ENCODE results near the gene FZR1.

Gene FZR1

DNA sequence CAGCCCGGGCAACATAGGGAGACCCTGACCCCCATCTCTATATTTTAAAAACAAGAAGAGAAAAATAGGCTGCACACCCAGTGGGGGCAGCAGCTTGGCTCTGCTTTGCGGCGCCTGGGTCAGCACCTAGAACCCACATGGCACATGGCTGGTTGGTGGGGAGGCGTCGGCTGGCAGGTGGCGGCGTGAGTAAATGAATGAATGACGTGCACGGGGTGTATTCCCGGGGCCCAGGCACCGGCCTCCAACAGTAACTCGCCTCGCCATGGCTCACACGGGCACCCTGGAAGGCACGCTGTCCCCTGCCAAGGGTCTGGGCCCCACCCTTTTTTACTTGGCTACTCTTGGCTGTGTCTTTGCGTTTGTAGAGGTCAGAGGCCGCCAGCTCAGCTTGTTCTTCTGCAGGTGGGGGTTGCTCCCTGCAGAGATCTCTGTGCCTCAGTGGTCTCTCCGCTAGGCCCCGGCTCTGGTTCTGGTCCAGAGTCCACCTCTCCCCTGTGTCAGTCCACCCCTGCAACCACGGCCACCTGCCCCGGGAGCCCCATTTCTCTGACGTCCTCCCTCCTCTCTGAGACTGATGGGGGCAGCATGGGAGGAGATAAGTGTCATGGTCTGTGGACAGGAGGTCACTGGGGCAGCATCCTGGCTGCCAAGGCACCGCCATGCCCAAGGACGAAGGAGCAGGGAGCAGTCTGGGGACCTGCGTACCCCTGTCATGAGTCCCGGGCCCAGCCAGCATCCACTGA is 5.6 kb downstream of the FZR1 start:
- in situ Hi-C loops (cut with MboI; ENCODE audit: low sequenced_read_pairs) = no loop called here

DNA sequence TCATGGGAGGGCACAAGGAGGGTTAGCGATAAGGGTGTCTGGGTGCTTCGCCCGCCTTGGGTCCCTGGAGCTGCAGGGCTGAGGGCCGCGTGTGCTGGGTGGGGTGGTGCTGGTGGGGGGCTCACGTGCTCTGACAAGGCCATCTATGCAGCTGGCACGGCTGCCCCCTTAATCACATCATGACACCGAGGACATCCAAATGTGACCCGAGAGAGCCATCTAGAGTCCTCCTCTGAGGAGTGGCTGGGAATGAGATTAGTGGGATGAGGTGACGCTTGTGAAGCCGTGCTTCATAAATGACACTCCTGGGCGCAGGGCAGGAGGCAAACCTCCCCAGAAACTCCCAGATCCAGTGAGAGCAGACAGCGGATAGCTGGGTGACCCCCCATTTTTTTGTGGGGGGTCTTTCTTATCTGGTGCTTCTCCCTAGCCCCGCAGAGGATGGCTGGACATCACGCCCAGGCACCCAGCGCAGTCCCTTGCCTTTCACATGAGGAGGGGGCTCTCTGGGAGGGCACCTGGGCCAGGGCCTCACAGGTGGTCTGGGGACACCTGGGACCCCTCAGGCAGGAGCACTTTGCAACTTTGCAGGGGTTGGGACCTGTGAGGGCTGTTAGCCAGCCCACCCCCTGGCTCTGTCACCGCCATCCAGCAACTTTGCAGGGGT is 6.6 kb downstream of the FZR1 start:
- in situ Hi-C loops (cut with MboI; ENCODE audit: low sequenced_read_pairs) = no loop called here

DNA sequence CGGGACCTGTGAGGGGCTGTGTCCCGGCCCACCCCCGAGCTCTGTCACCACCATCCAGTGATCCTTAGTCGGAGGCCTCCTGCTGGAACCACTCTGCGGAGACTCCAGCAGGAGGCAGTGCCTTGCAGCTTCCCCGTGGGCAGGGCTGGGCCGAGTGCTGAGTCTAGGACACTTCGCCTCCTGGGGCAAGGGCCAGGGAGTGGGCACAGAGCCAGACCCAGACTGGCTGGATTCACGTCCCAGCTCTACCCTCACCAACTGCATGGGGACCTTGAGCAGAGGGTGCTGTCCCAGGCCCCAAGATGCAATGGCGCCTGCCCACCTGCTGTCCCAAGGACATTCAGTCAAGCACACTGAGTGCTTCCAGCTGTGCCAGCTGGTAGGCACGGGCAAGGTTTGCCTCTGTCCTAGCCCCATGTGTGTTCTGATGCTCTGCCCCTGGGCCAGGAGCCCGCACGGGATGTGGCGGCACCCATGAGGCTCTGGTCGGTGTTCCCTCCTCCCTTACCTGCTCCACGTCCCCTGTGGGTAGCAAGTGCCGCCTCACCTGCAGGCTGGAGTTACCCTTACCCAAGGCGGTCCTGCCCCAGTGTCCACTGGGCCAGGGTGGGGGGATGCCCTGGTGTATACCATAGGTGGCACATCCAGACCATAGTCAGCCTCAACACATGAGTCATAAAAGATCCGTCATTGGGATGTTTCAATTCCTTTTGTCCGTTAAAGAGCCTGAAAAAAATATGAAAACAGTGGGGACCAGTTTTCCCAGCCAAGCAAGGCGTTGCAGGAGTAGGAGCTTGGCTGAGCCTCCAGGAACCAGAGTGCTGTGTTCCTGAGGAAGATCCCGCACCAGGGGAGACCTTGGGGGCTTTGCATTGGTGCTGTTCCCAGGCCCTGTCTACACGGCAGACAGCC is 7.4 kb downstream of the FZR1 start:
- in situ Hi-C loops (cut with MboI; ENCODE audit: low sequenced_read_pairs) = no loop called here

DNA sequence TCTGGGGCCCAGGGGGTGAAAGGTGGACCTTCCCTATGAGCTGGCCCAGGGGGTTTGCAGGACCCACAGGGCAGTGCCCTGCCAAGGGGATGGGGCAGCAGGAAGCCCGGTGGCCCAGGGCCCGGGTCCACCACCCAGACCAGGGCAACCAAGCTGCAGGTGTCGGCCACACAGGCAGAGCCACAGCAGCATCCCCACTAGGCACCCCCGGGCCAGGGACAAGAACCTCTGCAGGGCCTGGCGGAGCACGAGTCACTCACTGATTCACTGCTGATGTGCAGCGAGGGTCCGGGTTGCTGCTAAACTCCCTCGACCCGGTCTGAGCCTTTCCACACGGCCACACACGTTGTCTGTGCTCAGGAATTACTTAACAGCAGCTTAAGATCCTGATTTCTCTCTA is 8.8 kb downstream of the FZR1 start:
- in situ Hi-C loops (cut with MboI; ENCODE audit: low sequenced_read_pairs) = no loop called here

DNA sequence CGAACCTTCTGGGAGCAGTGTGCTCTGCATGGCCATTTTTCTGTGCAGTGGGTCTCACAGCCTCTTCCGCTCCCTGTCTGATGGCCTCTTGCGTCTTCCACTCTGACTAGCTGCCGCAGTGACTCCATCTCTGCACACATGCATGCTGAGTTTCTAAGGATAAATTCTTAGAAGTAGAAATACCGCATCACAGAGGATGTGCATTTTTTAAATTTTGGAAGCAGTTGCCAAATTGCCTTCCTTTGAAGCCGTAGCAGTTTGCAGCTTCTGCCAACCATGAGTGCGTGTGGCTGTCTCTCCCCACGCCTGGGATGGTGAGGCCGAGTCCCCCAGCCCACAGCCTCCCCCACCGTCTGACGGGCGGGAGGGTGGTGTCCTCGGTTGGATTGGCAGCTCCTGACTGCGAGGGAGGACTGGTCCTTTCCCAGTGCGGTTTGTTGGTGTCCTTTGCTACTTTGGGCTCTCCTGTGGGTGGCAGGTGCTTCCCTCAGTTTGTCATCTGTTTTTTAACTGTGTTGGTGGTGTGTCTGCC is 9.8 kb downstream of the FZR1 start:
- in situ Hi-C loops (cut with MboI; ENCODE audit: low sequenced_read_pairs) = no loop called here

DNA sequence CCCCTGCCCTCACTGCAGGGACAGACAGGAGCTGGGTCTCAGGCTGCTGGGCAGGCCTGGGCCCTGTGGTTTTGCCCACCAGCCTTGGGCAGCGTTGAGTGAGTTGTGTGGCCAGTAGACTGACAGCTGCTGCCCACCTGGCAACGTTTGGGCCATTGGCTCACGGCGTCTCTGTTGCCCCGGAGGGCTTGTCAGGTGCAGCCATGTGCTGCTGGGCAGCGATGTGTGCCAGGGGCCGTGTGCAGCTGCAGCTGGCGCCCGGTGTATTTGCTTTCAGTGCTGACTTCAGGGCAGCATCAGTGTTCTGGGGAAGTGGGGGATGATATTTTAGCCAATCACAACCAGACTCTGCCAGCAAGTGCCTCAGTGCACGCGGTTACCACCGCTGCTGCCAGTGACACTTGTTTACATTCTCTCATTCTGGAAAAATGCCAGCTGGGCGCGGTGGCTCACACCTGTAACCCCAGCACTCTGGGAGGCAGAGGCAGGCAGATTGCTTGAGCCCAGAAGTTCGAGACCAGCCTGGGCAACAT is 10.6 kb downstream of the FZR1 start:
- in situ Hi-C loops (cut with MboI; ENCODE audit: low sequenced_read_pairs) = no loop called here

DNA sequence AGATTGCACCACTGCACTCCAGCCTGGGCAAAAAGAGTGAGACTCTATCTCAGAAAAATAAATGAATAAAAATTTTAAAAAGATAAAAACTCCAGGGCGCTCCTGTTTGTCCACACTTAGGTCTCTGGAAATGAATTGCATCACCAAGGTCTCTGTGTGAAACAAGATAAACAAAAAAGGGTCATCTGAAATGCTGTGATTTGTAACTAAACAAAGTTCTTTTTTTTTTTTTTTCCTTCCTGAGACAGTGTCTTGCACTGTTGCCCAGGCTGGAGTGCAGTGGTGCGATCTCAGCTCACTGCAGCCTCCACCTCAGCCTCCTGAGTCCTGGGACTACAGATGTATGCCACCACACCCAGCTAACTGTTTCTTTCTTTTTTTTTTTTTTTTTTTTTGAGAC is 11.5 kb downstream of the FZR1 start:
- in situ Hi-C loops (cut with MboI; ENCODE audit: low sequenced_read_pairs) = no loop called here

DNA sequence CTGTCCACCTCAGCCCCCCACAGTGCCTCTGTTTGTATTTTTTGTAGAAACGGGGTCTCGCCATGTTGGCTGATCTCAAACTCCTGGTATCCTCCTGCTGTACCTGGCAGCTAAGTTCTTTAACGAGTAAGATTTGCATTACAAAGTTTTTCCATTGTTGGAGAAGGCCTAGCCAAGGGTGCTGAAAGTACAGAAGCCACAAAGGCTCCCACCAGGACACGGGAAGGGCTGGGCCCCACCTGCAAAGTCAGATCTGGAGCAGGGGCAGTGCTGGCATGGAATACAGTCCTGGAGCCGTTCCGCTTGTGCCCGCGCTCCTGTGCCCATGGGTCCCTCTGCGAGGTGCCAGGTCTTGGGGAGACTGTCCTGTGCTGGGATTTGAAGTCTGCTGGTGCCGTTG is 12.1 kb downstream of the FZR1 start:
- in situ Hi-C loops (cut with MboI; ENCODE audit: low sequenced_read_pairs) = no loop called here

DNA sequence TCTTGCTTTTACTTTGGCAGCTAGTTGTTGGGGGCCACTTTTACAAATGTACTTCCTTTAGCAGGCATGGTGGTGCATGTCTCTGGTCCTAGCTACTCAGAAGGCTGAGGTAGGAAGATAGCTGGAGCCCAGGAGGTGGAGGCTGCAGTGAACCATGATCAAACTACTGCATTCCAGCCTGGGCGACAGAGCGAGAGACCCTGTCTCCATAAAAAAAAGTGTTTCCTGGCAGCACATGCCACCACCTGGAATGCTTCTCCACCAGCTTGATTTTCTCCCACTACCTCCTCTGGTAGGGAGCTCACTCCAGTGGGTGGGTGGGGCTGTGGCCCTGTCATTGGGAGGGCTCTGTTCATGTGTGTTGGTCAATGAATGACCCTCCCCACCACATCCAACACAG is 12.5 kb downstream of the FZR1 start:
- in situ Hi-C loops (cut with MboI; ENCODE audit: low sequenced_read_pairs) = no loop called here

DNA sequence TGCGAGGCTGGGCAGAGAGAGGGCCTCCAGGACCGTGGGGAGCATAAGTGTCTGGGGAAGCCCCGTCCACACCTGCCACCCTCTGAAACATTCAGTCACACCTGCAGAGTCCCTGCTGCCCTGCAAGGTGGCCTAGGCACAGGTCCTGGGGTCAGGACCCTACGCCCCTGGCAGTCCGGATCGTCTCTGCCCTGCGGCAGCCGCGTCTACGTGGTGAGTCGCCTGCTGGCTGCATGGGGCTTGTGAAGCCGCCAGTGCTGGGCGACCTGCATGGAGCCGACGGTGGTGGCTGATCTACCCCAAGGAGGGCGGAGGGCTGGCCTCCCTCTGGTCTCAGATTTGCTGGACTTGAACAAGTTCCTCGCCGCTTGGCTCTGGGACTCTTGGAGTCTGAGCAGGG is 13.0 kb downstream of the FZR1 start:
- in situ Hi-C loops (cut with MboI; ENCODE audit: low sequenced_read_pairs) = no loop called here

DNA sequence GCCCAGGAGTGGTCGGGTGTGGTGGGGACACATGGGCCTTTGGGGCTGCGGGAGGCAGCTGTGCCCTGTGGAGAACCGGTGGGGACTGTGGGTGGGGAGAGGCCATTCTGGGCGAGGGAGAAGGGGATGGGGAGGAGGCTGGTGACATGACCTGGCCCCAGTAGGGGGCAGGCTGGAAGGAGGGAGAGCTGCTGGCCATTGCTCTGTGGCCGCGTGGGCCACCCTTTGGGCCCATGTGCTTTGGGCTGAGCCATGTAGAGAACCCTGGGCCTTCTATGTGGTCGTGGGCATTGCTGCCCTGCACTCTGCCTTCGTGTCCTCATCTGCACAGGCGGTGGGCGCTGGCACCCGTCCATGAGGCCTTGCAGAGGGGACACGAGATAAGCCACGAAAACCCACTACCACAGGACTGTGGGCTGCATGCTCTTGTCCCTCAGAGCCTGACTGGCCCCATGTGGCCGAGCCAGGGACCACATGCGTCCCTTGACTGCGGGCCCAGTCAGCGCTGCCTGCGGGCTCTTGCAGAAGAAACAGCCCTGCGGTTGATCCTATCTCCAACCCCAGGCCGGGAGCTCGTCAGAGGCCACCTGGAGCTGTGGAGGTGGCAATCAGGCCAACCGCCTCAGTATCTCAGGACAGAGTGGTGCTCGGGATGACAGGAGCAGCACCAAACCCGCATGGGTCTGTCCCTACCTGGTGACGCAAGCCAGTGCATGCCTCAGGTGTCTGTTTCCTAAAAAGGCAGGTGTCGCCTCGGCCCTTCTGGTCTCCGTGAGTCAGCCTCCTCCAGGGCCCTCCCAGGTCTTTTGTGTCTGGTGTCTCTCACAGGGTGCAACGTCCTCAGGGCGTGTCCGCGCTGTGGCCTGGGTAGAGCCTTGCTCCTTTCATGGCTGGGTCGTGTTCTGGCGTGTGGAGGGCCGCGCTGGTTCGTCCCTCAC is 14.3 kb downstream of the FZR1 start:
- in situ Hi-C loops (cut with MboI; ENCODE audit: low sequenced_read_pairs) = no loop called here

DNA sequence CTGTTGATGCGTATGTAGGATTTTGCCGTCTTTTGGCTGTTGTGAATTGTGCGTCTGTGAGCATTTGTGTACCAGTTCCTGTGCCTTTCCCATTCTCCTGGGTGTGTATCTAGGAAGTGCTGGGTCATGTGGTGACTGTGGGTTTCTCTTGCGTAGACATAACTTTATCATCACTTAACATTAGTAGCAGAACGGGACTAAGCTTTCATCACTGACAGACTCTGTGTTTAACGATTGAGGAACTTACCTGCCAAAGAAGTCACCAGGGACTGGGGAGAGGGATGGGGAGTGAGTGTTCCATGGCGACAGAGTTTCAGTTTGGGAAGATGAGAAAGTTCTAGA is 15.0 kb downstream of the FZR1 start:
- in situ Hi-C loops (cut with MboI; ENCODE audit: low sequenced_read_pairs) = no loop called here

DNA sequence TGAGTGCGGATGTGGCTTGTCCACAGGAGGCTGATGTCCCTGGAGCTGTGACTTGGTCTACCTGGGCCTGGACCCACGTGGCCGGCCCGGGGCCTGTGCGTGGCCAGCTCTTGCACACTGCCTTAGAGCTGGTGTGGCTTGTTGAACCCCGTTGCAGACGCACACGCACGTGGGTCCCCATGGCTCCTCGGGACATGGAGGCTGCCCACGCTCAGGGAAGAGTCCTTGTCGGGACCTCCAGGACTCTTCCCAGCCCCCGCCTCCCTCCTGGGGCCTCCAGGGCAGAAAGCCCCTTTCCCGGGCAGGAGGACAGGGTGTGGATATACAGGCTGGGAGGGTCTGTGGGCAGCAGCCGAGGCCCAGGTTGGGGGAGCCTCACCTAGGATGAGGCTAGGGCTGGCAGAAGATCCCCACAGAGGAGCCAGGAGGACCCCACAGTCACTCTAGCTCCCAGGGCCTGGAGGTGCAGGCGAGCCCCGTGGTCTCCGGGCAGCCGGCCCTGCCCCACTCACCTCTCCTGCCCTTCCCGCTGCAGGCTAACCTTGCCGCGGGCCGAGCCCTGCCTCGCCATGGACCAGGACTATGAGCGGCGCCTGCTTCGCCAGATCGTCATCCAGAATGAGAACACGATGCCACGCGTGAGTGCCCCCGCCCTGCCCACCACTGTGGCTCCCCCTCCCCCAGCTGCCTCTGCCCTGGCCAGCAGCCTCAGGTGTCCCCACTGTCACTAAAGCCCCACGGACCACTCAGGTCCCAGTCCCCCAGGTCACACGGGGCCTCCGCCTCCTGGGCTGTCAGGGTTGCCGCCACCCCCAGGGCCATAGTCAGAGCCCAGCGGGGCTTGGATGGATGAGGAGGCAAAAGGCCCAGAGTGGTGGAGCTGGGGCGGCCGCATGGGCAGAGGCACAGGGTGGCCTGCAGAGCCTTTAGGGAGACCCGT is 16.6 kb downstream of the FZR1 start:
- in situ Hi-C loops (cut with MboI; ENCODE audit: low sequenced_read_pairs) = no loop called here

DNA sequence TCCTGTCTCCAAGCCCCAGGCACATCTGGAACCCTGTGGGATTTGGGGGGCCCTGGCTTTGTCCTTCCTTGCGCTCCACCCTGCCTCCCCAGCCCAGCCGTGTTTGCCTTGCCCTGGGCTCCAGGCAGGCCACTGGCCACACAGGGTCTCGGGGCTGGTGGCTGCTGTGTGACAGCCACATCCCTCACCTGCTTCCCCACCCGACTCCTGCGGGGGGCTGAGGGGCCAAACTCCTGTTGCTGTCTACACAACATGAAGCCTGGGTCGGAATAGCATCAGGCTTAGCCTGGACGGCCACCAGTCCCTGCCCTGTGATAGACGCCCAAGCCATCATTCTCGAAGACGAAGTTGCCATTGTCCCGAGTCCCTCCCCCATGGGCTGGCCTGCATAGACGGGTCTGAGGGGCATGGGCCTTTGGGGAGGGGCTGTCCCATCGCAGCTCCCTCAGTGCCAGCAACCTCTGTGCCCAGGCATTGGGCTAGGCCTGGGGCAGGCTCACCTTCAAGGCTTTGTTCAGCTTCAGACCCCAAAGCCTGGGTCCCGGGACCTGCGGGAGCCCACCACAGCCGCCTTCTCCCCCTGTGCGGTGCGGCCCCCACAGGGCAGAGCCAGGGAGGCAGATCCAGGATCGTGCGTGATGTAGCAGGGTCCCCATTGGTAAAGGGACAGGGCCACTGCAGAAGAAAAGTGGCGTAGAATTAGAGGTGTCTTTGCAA is 17.4 kb downstream of the FZR1 start:
- in situ Hi-C loops (cut with MboI; ENCODE audit: low sequenced_read_pairs) = no loop called here

DNA sequence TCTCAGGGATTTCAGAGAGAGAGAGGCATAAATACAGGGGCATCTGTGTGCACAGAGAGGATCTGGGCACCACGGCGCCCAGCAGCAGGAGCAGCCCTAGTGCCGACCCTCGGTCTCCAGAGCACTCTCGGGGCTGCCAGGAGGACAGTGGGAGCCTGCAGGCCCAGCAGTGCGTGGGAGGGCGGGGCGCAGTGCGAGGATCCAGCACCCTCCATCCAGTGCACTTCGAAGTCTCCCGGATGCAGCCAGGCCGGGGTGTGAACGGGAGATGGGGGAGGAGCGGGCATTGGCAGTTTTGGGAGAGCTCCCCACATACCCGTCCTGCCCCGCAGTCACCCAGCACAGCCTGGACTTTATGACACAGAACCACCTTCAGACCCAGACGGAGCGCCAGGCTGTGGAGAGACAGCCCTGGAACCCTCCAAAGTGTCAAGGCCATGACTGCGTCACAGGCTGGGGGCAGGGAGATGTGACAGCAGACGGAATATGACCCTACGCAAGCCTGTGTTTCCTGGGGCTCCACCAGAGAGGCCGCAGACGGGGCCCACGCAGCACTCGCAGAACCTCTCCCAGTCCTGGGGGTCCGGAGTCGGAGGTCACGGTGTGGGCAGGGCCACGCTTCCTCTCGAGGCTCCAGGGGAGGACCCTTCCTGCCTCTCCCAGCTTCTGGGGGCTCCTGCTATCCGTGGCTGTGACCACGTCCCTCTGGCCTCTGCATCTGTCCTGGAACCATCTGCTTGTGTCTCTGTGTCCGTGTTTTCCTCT is 18.1 kb downstream of the FZR1 start:
- in situ Hi-C loops (cut with MboI; ENCODE audit: low sequenced_read_pairs) = no loop called here

DNA sequence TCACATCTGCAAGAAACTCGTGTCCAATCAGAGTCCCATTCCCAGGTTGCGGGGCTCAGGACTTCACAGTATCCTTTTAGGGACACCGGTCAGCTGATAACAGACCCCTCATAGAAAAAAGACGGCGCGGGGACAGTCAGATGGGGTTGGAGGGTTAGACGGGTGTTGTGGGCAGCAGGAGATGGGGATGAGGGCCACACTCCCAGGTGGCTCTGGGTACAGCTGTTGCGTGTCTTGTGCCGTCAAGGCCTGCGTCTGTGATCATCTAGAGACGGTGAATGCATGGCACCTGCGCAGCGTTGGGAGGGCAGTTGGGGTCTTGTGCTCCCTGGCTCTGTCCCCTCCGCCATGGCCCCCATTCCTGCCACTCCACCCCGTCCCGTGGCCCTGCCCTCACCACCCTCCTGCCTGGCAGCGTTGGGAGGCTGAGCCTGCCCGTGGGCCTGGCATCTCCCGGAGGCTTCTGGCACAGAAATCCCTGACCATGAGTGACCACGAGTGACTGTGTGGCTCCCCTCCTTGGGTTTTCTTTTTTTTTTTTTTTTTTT is 18.9 kb downstream of the FZR1 start:
- in situ Hi-C loops (cut with MboI; ENCODE audit: low sequenced_read_pairs) = no loop called here

DNA sequence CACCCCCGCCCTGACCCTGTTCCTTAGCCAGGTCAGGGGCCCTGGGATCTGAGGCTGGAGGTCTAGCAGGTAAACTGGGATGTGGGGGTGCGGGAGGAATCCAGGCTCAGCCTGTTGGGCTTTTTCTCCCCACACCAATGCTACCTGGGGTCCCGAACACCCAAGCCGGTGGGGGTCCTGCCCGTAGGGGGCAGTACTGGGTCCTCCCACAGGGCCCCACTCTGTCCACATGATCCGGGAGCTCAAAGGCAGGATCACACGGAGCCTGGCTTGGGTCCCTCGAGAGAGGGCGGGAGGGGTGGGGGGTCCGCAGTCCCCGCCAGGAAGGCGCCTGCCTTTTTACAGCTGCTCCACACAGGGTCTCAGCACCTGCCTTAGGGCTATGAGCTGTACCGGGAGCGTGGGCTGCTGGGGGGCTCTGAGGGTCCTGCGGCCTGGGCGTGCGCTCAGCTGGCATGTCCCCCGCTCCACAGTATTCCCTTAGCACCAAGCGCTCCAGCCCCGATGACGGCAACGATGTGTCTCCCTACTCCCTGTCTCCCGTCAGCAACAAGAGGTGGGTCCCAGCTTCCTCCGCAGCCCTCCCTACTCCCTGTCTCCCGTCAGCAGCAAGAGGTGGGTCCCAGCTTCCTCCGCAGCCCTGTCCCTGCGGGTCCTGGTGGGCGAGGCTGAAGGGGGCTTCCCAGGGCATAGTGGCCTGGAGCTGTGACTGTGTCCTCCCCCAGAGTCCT is 20.6 kb downstream of the FZR1 start:
- in situ Hi-C loops (cut with MboI; ENCODE audit: low sequenced_read_pairs) = no loop called here

Measured in hTERT RPE-1 (cell line).